Measurements from ENCODE around the gene C1orf94.
"Not testable (repeated sequence)": the region's sequence is repeated elsewhere in the genome, so short reads cannot be mapped to it uniquely, and the experiment has no call there.

C1orf94 gene

DNA sequence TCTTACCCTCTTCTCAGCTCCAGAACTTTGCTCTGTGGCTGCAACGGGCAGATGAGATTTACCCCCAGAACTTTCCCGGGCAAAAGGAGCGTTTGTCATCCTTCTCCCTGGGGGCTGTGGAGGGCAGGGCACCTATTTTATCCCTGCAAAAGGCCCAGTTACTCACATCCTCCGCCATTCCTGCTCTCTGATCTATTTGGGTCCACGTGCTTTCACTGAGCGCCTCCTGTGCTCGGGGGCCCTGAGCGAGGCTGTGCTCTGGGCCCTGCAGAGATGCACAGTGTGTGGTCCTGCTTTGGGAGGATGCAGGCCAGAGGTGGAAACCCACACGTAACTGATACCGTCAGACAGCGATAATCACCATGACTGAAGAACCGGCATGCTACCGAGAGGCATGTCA, 9.3 kb upstream of the C1orf94 start:
- no peak for DNase-seq (ENCODE audit: low spot score)
- no peak for TF ChIP-seq CTCF (conservative IDR thresholded peaks at IDR 0.05; ENCODE audit: low read depth)
- no peak overlapping the region for H3K27ac ChIP-seq
- POLR2A ChIA-PET (ENCODE audit: low non-redundant PET), result no interaction called here
- CTCF ChIA-PET, result interaction anchor here (0.9 kb wide), 1 partner anchor 575 kb away, joined by 4 read pairs; no protein-coding TSS in a partner anchor

GRCh38 chr1:34175744-34176143, 963 bp upstream of the C1orf94 start:
- ChIA-PET POLR2A (ENCODE audit: low non-redundant PET) (no interaction called here), CTCF (interaction anchor here (0.6 kb wide), 1 partner anchor 36 kb away, joined by 3 read pairs; no protein-coding TSS in a partner anchor)
- no peak for DNase-seq (ENCODE audit: low spot score)
- TF ChIP-seq CTCF (conservative IDR thresholded peaks at IDR 0.05; ENCODE audit: low read depth), result no peak
- no peak overlapping the region for H3K27ac ChIP-seq

- ChIA-PET POLR2A (ENCODE audit: low non-redundant PET) (no interaction called here), CTCF (no interaction called here)
- DNase-seq (ENCODE audit: low spot score), result no peak
- no peak overlapping the region for H3K27ac ChIP-seq
- TF ChIP-seq CTCF (conservative IDR thresholded peaks at IDR 0.05; ENCODE audit: low read depth), result no peak
Observed at GRCh38 chr1:34178072-34178471, 1.4 kb downstream of the C1orf94 start.

DNA sequence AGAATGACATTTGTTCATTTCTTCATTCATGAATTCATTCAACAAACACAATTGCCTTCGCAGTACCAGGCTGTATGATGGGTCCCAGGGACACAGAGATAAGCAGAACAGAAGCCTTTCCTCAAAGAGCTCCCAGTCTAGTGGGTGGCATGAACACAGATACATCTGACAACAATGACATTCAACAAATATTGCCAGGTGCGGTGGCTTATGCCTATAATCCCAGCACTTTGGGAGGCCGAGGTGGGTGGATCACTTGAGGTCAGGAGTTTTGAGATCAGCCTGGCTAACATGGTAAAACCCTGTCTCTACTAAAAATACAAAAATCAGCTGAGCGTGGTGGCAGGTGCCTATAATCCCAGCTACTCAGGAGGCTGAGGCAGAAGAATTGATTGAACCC, 6.7 kb downstream of the C1orf94 start:
- DNase-seq (ENCODE audit: low spot score); CTCF ChIA-PET; POLR2A ChIA-PET (ENCODE audit: low non-redundant PET); H3K27ac ChIP-seq: not testable (repeated sequence)

DNA sequence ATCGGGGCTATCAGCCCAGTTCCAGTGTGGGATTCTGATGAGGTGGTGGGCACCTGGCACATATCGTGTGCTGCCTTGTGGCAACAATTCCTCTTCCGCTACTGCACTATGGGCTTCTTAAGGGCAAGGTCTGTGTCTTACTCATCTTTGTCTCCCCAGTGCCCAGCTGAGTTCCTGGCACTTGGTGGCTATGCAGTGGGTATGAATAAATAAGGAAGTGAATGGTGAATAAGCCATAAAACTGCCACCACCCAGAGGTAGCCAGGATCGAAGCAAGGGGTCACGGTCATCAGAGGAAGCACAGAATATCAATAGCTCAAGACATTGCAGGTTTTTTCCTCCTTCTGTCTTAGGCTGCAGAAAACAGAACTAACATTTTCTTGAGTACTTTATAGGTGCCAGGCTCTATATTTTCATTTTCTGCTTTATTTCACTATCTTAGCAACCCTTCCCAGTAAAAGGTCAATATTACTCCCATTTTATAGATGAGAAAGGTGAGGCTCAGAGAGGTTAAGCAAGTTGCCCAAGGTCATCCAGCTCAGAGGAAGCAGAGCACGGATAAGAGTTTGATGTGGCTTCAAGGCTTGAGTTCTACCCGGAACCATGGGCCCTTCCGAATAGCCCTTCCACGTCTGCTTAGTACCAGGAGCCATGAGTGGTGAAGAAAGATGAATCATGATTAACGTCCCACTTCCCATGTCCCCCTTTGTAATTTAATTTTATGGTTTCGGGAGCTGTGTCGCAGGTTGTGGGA, 10.2 kb downstream of the C1orf94 start:
- no peak overlapping the region for H3K27ac ChIP-seq
- no peak for TF ChIP-seq CTCF (conservative IDR thresholded peaks at IDR 0.05; ENCODE audit: low read depth)
- ChIA-PET CTCF (interaction anchor here (1.0 kb wide), 1 partner anchor 94 kb away, joined by 3 read pairs; no protein-coding TSS in a partner anchor), POLR2A (ENCODE audit: low non-redundant PET) (no interaction called here)
- no peak for DNase-seq (ENCODE audit: low spot score)

GRCh38 chr1:34188418-34188817, 11.7 kb downstream of the C1orf94 start:
- CTCF ChIA-PET, result interaction anchor here (0.6 kb wide), 1 partner anchor 228 kb away, joined by 3 read pairs; no protein-coding TSS in a partner anchor
- POLR2A ChIA-PET (ENCODE audit: low non-redundant PET), result no interaction called here
- no peak for TF ChIP-seq CTCF (conservative IDR thresholded peaks at IDR 0.05; ENCODE audit: low read depth)
- no peak overlapping the region for H3K27ac ChIP-seq
- no peak for DNase-seq (ENCODE audit: low spot score)

- no peak for TF ChIP-seq CTCF (conservative IDR thresholded peaks at IDR 0.05; ENCODE audit: low read depth)
- ChIA-PET POLR2A (ENCODE audit: low non-redundant PET) (no interaction called here), CTCF (interaction anchor here (0.6 kb wide), 1 partner anchor 227 kb away, joined by 3 read pairs; no protein-coding TSS in a partner anchor)
- H3K27ac ChIP-seq, result no peak overlapping the region
- no peak for DNase-seq (ENCODE audit: low spot score)
Observed at GRCh38 chr1:34188985-34189384, 12.3 kb downstream of the C1orf94 start.
